PC-3 (cell line): ENCODE data around the gene AP4E1. TPM values are rescaled to one million over a fixed set of nuclear protein-coding genes. Genes with fewer than 3 reads are reported as not detected.
A peak's percentile ranks its signal among the peaks of the same experiment; 100 is the strongest.

ENCODE experiments used
- ATAC-seq: fragments of 200-7000 bp; cut with Tn5 transposase; 2 replicates; pipeline ENCODE4 v1.9.1; 2020; ENCODE audit warnings: mild to moderate bottlenecking, moderate library complexity
- BruUV-seq: library from RNA; stranded (reverse); fragments of 400-500 nt; replicated peaks from 2 replicates; lab custom pipeline; 2021; lab: Mats Ljungman, UMichigan
- CTCF ChIA-PET: fragments of 300-600 bp; sonication (Branson Sonifier 250); formaldehyde crosslinking; loops from one replicate; lab custom pipeline; 2022; ENCODE audit warnings: antibody characterized with exemption; lab: Charles Lee
- POLR2A ChIA-PET: fragments of 300-600 bp; sonication (Branson Sonifier 250); formaldehyde crosslinking; loops from one replicate; lab custom pipeline; 2022; ENCODE audit warnings: antibody characterized with exemption; ENCODE audit not compliant: unreplicated experiment; lab: Charles Lee
- DNase-seq: peaks from one replicate; pipeline ENCODE4 v3.0.0-alpha.2; 2015
- H2AFZ ChIP-seq: fragments of 300-600 bp; sonication (generic); 2 replicates; pipeline ENCODE4 v1.6.0; 2016; ENCODE audit warnings: antibody characterized with exemption, low read length
- H3F3A ChIP-seq: fragments of 300-600 bp; sonication (generic); one replicate; pipeline ENCODE4 v1.6.0; 2017; ENCODE audit warnings: antibody characterized with exemption, low read length, control low read depth, mild to moderate bottlenecking; ENCODE audit not compliant: unreplicated experiment
- H3K27ac ChIP-seq: fragments of 300-600 bp; sonication (generic); 2 replicates; pipeline ENCODE4 v1.5.1; 2016; ENCODE audit warnings: mild to moderate bottlenecking, low read length
- H3K27me3 ChIP-seq: fragments of 300-600 bp; sonication (generic); 2 replicates; pipeline ENCODE4 v1.6.1; 2016; ENCODE audit warnings: low read length, mixed read lengths
- H3K36me3 ChIP-seq: fragments of 300-600 bp; sonication (generic); 2 replicates; pipeline ENCODE4 v1.6.1; 2016; ENCODE audit warnings: low read depth, mixed run types, low read length, mixed read lengths
- H3K4me1 ChIP-seq: fragments of 300-600 bp; sonication (generic); 2 replicates; pipeline ENCODE4 v1.5.1; 2016; ENCODE audit warnings: low read length; ENCODE audit not compliant: insufficient read depth
- H3K4me2 ChIP-seq: fragments of 300-600 bp; sonication (generic); 2 replicates; pipeline ENCODE4 v1.6.0; 2016; ENCODE audit warnings: low read length
- H3K4me3 ChIP-seq: fragments of 300-600 bp; sonication (generic); 2 replicates; pipeline ENCODE4 v1.5.1; 2016; ENCODE audit warnings: mild to moderate bottlenecking, low read length, mixed read lengths
- H3K79me2 ChIP-seq: fragments of 300-600 bp; sonication (generic); 2 replicates; pipeline ENCODE4 v1.6.1; 2017; ENCODE audit warnings: low read length, mixed read lengths
- H3K9ac ChIP-seq: fragments of 300-600 bp; sonication (generic); 2 replicates; pipeline ENCODE4 v1.6.0; 2016; ENCODE audit warnings: mild to moderate bottlenecking, low read length
- H3K9me2 ChIP-seq: fragments of 300-600 bp; sonication (generic); replicated peaks from 2 replicates; pipeline ENCODE4 v1.6.1; 2016; ENCODE audit warnings: mixed run types, low read length, mixed read lengths
- H3K9me3 ChIP-seq: fragments of 300-600 bp; sonication (generic); 2 replicates; pipeline ENCODE4 v1.6.1; 2016; ENCODE audit warnings: low read length, mixed read lengths
- H4K20me1 ChIP-seq: fragments of 300-600 bp; sonication (generic); 2 replicates; pipeline ENCODE4 v1.6.1; 2016; ENCODE audit warnings: low read length, mixed read lengths
- CTCF ChIP-seq: fragments of 300-600 bp; sonication (generic); conservative IDR thresholded peaks from 2 replicates; pipeline ENCODE4 v1.5.1; 2017; ENCODE audit warnings: antibody characterized with exemption, low read depth, mild to moderate bottlenecking, low read length
- EZH2 ChIP-seq: fragments of 300-600 bp; sonication (generic); IDR thresholded peaks from one replicate; pipeline ENCODE4 v1.6.1; 2017; ENCODE audit warnings: antibody characterized with exemption, mild to moderate bottlenecking, low read length; ENCODE audit not compliant: unreplicated experiment
- EZH2phosphoT487 ChIP-seq: fragments of 300-600 bp; sonication (generic); IDR thresholded peaks from 2 replicates; pipeline ENCODE4 v1.6.1; 2018; ENCODE audit warnings: mild to moderate bottlenecking, antibody characterized with exemption, low read length, borderline replicate concordance
- intact Hi-C: fragments of 100-400 bp; cut with micrococcal nuclease; formaldehyde crosslinking; loops from 2 replicates; pipeline ENCODE4 v1.9.0; 2023
- total RNA-seq: library from RNA; depleted of rRNA; stranded (reverse); fragments of >200 nt; gene quantifications from 2 replicates; pipeline ENCODE4 v1.2.3, GENCODE V29; 2014

AP4E1 gene
- total RNA-seq, 1 experiment from 2014 or later: 6.0 TPM

DNA sequence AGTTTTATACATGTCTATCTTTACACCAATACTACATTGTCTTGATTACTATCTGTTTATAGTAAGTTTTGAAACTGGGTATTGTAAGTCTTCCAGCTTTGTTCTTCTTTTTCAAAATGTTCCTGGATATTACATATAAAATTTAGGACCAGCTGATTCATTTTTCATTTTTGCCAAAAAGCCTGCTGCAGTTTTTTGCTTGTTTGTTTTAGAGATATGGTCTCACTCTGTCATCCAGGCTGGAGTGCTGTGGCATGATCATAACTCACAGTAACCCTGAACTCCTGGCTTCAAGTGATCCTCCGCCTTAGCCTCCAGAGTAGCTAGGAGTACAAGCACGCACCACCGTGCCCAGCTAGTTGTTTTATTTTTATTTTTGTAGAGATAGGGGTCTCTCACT, 20.4 kb upstream of the AP4E1 start:
- DNase-seq: no peak
- H3K36me3 ChIP-seq: no peaks in the 10 kb centered on the region
- peaks cover 18% of the 10 kb centered on the region for H3K4me1 ChIP-seq
- no peak overlapping the region for H3K27ac ChIP-seq
- H3K27me3 ChIP-seq: no peaks in the 10 kb centered on the region
- H2AFZ ChIP-seq: no peak overlapping the region
- BruUV-seq: no TSS peak
- no peak overlapping the region for H3K4me2 ChIP-seq
- TF ChIP-seq CTCF: no peak
- no peak for TF ChIP-seq EZH2
- TF ChIP-seq EZH2phosphoT487: no peak
- no peaks in the 10 kb centered on the region for H3K79me2 ChIP-seq
- intact Hi-C loops: no loop called here
- ChIA-PET CTCF (no interaction called here), POLR2A (no interaction called here)
- ATAC-seq: no peak
- H3K9ac ChIP-seq: no peak overlapping the region
- H3K4me3 ChIP-seq: no peak overlapping the region
- no peaks in the 10 kb centered on the region for H4K20me1 ChIP-seq
- peaks cover 9% of the 10 kb centered on the region for H3F3A ChIP-seq
- H3K9me3 ChIP-seq: no peaks in the 10 kb centered on the region
- H3K9me2 ChIP-seq: no peaks in the 10 kb centered on the region

DNA sequence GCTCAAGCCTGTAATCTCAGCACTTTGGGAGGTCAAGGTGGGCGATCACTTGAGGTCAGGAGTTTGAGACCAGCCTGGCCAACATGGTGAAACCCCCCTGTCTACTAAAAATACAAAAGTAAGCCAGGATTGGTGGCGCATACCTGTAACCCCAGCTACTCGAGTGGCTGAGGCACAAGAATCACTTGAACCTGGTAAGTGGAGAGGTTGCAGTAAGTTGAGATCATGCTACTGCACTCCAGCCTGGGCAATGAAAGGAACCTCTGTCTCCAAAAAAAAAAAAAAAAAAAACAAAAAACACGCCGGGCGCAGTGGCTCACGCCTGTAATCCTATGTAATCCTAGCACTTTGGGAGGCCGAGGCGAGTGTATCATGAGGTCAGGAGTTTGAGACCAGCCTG, 18.9 kb upstream of the AP4E1 start:
- no peak overlapping the region for H3K4me3 ChIP-seq
- TF ChIP-seq EZH2: no peak
- no peak for TF ChIP-seq CTCF
- no peak for TF ChIP-seq EZH2phosphoT487
- no peak overlapping the region for H3K4me2 ChIP-seq
- no peak overlapping the region for H3K27ac ChIP-seq
- H3F3A ChIP-seq: peaks cover 4% of the 10 kb centered on the region
- no peak overlapping the region for H3K9ac ChIP-seq
- H3K4me1 ChIP-seq: peaks cover 5% of the 10 kb centered on the region
- DNase-seq: no peak
- no peaks in the 10 kb centered on the region for H4K20me1 ChIP-seq
- BruUV-seq: no TSS peak
- no peaks in the 10 kb centered on the region for H3K9me3 ChIP-seq
- POLR2A ChIA-PET: no interaction called here
- H3K36me3 ChIP-seq: no peaks in the 10 kb centered on the region
- CTCF ChIA-PET: no interaction called here
- ATAC-seq: no peak
- intact Hi-C loops: no loop called here
- no peaks in the 10 kb centered on the region for H3K27me3 ChIP-seq
- no peak overlapping the region for H2AFZ ChIP-seq
- no peaks in the 10 kb centered on the region for H3K9me2 ChIP-seq
- H3K79me2 ChIP-seq: no peaks in the 10 kb centered on the region

DNA sequence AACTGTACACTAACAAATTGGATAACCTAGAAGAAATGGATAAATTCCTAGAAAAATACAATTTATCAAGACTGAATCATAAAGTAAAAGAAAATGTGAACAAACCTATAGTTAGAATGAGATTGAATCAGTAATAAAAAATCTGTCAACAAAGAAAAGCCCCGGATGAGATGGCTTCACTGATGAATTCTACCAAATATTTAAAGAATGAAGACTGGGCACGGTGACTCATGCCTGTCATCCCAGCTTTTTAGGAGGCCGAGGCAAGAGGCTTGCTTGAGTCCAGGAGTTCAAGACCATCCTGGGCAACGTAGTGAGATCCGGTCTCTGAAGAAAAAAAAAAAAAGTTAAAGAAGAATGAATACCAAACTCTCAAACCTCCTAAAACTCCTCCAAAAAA, 17.7 kb upstream of the AP4E1 start:
- no peaks in the 10 kb centered on the region for H3K36me3 ChIP-seq
- H3K9ac ChIP-seq: no peak overlapping the region
- TF ChIP-seq EZH2: no peak
- TF ChIP-seq EZH2phosphoT487: no peak
- TF ChIP-seq CTCF: no peak
- H3K9me2 ChIP-seq: no peaks in the 10 kb centered on the region
- DNase-seq (peak; percentile 35), ATAC-seq (no peak)
- H4K20me1 ChIP-seq: no peaks in the 10 kb centered on the region
- no TSS peak for BruUV-seq
- no peaks in the 10 kb centered on the region for H3K9me3 ChIP-seq
- no peak overlapping the region for H3K4me3 ChIP-seq
- H3K4me2 ChIP-seq: no peak overlapping the region
- intact Hi-C loops: no loop called here
- no peaks in the 10 kb centered on the region for H3K27me3 ChIP-seq
- no peaks in the 10 kb centered on the region for H3F3A ChIP-seq
- POLR2A ChIA-PET: no interaction called here
- H3K79me2 ChIP-seq: no peaks in the 10 kb centered on the region
- CTCF ChIA-PET: interaction anchor here (0.7 kb wide), 1 partner anchor 242 kb away, joined by 3 read pairs; no protein-coding TSS in a partner anchor
- H3K27ac ChIP-seq: no peak overlapping the region
- H2AFZ ChIP-seq: no peak overlapping the region
- no peaks in the 10 kb centered on the region for H3K4me1 ChIP-seq
